HepG2 (cell line): ENCODE data around the gene SETD5. TPM values are rescaled to one million over a fixed set of nuclear protein-coding genes. Genes with fewer than 3 reads are reported as not detected.

ENCODE experiments used
- ATF6 ChIP-seq: sonication (generic); formaldehyde crosslinking; conservative IDR thresholded peaks from 2 replicates; pipeline ENCODE4 v1.4.0; 2020; ENCODE audit warnings: missing genetic modification reagents
- ELF1 ChIP-seq: sonication (generic); formaldehyde crosslinking; IDR thresholded peaks from 2 replicates; pipeline ENCODE4 v1.4.0; 2020; ENCODE audit warnings: missing genetic modification reagents
- KLF16 ChIP-seq, 2 experiments: sonication (generic) in 1 of 2; formaldehyde crosslinking in 1 of 2; IDR thresholded peaks; 2 replicates each; pipeline versions ENCODE4 v1.6.1 to v1.8.0; 2016 to 2023; ENCODE audit warnings: missing genetic modification reagents in 2 of 2, missing compliant biosample characterization in 1 of 2
- MTA1 ChIP-seq: sonication (generic); formaldehyde crosslinking; IDR thresholded peaks from 2 replicates; pipeline ENCODE4 v1.4.0; 2020; ENCODE audit warnings: missing genetic modification reagents, mild to moderate bottlenecking, borderline replicate concordance
- POGK ChIP-seq: sonication (generic); formaldehyde crosslinking; conservative IDR thresholded peaks from 2 replicates; pipeline ENCODE4 v1.8.0; 2022; ENCODE audit warnings: mild to moderate bottlenecking, moderate library complexity, missing genetic modification reagents
- RARA ChIP-seq: IDR thresholded peaks from 2 replicates; pipeline ENCODE4 v1.6.1; 2016; ENCODE audit warnings: missing genetic modification reagents, missing compliant biosample characterization
- SIN3B ChIP-seq: fragments of 150-350 bp; IDR thresholded peaks from 2 replicates; pipeline ENCODE4 v1.6.1; 2014; ENCODE audit warnings: low read length
- STAT5B ChIP-seq: sonication (generic); formaldehyde crosslinking; IDR thresholded peaks from 2 replicates; pipeline ENCODE4 v1.4.0; 2020; ENCODE audit warnings: missing genetic modification reagents
- ZFP36L1 ChIP-seq: sonication (generic); formaldehyde crosslinking; IDR thresholded peaks from 2 replicates; pipeline ENCODE4 v1.8.0; 2022; ENCODE audit warnings: mild to moderate bottlenecking, missing genetic modification reagents, moderate library complexity
- ZNF136 ChIP-seq: sonication (generic); formaldehyde crosslinking; IDR thresholded peaks from 2 replicates; pipeline ENCODE4 v1.8.1; 2022; ENCODE audit warnings: low read depth, mild to moderate bottlenecking, moderate library complexity, missing genetic modification reagents
- ZZZ3 ChIP-seq: sonication (generic); formaldehyde crosslinking; IDR thresholded peaks from 2 replicates; pipeline ENCODE4 v1.4.0; 2020; ENCODE audit warnings: missing genetic modification reagents, mild to moderate bottlenecking, borderline replicate concordance
- polyA plus RNA-seq, 8 experiments: library from polyadenylated mRNA; depleted of rRNA in 3 of 8; stranded (reverse) in 7 of 8; unstranded in 1 of 8; fragments of >200 nt; fragmentation: Illumina TruSeq in 4 of 8; extraction: Trizol in 4 of 8; gene quantifications; 2 replicates each; pipeline versions ENCODE4 v1.2.1 to v1.2.3, GENCODE V29; 2011 to 2016; ENCODE audit warnings: low read depth in 4 of 8, missing spikeins in 1 of 8, mixed read lengths in 1 of 8; ENCODE audit not compliant: insufficient read depth in 1 of 8
- total RNA-seq, 5 experiments: library from RNA; depleted of rRNA; stranded (reverse); fragments of >200 nt; fragmentation: Illumina TruSeq; extraction: Trizol; gene quantifications; 2 replicates each; pipeline ENCODE4 v1.2.3, GENCODE V29; 2016; ENCODE audit warnings: low read depth in 1 of 5
- TF ChIP-seq, protein P1 (sequence below): IDR thresholded peaks from 2 replicates; pipeline ENCODE4 v1.6.1; 2016; ENCODE audit warnings: low read depth, missing genetic modification reagents, missing compliant biosample characterization
- TF ChIP-seq, protein P2 (sequence below): IDR thresholded peaks from 2 replicates; pipeline ENCODE4 v1.6.1; 2016; ENCODE audit warnings: mild to moderate bottlenecking, missing biosample characterization, missing genetic modification reagents
- TF ChIP-seq, protein P3 (sequence below): sonication (generic); formaldehyde crosslinking; IDR thresholded peaks from 2 replicates; pipeline ENCODE4 v1.4.0; 2020; ENCODE audit warnings: missing genetic modification reagents
- TF ChIP-seq, protein P4 (sequence below): sonication (generic); formaldehyde crosslinking; IDR thresholded peaks from 2 replicates; pipeline ENCODE4 v1.5.1; 2020; ENCODE audit warnings: mild to moderate bottlenecking, moderate library complexity, missing genetic modification reagents

Gene SETD5
- total and polyA plus RNA-seq, 2 of the 13 experiments (the other 11 are each of a cell fraction or from before 2014, with no cell fraction given), result 46.8 to 95.8 TPM

DNA sequence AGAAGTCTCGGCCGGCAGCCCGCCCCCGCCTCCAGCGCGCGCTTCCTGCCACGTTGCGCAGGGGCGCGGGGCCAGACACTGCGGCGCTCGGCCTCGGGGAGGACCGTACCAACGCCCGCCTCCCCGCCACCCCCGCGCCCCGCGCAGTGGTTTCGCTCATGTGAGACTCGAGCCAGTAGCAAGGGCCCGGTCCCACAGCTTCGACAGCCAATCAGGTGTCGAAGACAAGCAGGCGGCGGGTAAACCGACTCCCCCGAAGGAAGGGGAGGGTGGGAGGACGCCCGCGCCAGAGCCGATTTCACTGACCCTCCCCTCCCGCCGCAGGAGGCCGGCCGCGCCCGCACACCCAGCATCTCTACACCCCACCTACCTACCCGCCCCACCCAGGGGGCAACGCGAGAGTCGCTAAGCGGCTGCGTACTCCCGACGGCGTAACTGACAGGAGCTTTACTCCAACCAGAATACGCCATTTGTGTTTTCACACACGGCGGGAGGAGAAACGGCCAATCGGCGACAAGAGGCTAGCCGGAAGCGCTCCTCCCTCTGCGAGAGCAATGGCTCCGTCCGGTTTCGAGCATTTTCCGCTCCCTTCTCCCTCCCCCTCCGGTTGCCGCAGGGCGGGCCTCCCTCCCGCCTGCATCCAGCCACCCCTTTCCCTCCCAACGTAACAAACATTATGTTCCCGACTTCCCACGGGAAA, 633 bp upstream of the SETD5 start (continued):
- TF ChIP-seq, protein P1, sequence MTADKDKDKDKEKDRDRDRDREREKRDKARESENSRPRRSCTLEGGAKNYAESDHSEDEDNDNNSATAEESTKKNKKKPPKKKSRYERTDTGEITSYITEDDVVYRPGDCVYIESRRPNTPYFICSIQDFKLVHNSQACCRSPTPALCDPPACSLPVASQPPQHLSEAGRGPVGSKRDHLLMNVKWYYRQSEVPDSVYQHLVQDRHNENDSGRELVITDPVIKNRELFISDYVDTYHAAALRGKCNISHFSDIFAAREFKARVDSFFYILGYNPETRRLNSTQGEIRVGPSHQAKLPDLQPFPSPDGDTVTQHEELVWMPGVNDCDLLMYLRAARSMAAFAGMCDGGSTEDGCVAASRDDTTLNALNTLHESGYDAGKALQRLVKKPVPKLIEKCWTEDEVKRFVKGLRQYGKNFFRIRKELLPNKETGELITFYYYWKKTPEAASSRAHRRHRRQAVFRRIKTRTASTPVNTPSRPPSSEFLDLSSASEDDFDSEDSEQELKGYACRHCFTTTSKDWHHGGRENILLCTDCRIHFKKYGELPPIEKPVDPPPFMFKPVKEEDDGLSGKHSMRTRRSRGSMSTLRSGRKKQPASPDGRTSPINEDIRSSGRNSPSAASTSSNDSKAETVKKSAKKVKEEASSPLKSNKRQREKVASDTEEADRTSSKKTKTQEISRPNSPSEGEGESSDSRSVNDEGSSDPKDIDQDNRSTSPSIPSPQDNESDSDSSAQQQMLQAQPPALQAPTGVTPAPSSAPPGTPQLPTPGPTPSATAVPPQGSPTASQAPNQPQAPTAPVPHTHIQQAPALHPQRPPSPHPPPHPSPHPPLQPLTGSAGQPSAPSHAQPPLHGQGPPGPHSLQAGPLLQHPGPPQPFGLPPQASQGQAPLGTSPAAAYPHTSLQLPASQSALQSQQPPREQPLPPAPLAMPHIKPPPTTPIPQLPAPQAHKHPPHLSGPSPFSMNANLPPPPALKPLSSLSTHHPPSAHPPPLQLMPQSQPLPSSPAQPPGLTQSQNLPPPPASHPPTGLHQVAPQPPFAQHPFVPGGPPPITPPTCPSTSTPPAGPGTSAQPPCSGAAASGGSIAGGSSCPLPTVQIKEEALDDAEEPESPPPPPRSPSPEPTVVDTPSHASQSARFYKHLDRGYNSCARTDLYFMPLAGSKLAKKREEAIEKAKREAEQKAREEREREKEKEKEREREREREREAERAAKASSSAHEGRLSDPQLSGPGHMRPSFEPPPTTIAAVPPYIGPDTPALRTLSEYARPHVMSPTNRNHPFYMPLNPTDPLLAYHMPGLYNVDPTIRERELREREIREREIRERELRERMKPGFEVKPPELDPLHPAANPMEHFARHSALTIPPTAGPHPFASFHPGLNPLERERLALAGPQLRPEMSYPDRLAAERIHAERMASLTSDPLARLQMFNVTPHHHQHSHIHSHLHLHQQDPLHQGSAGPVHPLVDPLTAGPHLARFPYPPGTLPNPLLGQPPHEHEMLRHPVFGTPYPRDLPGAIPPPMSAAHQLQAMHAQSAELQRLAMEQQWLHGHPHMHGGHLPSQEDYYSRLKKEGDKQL (CRISPR knock-in tag), result no peak
- TF ChIP-seq STAT5B (CRISPR knock-in tag) (no peak), MTA1 (no peak), ZFP36L1 (peak; percentile 90; the same call in 1 of the 2 replicates), SIN3B (peak; percentile 26; the same call in 1 of the 2 replicates), ELF1 (CRISPR knock-in tag) (peak; percentile 91), RARA (CRISPR knock-in tag) (no peak; the same call in 1 of the 2 replicates), ZZZ3 (CRISPR knock-in tag) (0 out of 2 replicates have a peak, but pooled peaks have one; percentile 49), ZNF136 (CRISPR knock-in tag) (no peak; the same call in none of the 2 replicates), POGK (CRISPR knock-in tag) (peak; percentile 73), KLF16 (CRISPR knock-in tag; IDR thresholded peaks at IDR 0.05) (peak; percentile 56 to 78; a peak in 2 of 4 replicates), ATF6 (CRISPR knock-in tag) (peak; percentile 80; the same call in 1 of the 2 replicates)
- TF ChIP-seq, protein P2, sequence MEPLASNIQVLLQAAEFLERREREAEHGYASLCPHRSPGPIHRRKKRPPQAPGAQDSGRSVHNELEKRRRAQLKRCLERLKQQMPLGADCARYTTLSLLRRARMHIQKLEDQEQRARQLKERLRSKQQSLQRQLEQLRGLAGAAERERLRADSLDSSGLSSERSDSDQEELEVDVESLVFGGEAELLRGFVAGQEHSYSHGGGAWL (CRISPR knock-in tag), result 0 out of 2 replicates have a peak, but pooled peaks have one; percentile 52
- TF ChIP-seq, protein P3, sequence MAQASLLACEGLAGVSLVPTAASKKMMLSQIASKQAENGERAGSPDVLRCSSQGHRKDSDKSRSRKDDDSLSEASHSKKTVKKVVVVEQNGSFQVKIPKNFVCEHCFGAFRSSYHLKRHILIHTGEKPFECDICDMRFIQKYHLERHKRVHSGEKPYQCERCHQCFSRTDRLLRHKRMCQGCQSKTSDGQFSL (CRISPR knock-in tag), result no peak; the same call in 1 of the 2 replicates
- TF ChIP-seq, protein P4, sequence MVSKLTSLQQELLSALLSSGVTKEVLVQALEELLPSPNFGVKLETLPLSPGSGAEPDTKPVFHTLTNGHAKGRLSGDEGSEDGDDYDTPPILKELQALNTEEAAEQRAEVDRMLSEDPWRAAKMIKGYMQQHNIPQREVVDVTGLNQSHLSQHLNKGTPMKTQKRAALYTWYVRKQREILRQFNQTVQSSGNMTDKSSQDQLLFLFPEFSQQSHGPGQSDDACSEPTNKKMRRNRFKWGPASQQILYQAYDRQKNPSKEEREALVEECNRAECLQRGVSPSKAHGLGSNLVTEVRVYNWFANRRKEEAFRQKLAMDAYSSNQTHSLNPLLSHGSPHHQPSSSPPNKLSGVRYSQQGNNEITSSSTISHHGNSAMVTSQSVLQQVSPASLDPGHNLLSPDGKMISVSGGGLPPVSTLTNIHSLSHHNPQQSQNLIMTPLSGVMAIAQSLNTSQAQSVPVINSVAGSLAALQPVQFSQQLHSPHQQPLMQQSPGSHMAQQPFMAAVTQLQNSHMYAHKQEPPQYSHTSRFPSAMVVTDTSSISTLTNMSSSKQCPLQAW (CRISPR knock-in tag), result peak; percentile 79; the same call in 1 of the 2 replicates
